Measurements from ENCODE around the gene BFSP1. TPM values are rescaled to one million over a fixed set of nuclear protein-coding genes. Genes with fewer than 3 reads are reported as not detected.

Gene BFSP1
- total and polyA plus RNA-seq, 2 experiments from 2014 or later = 2.7 to 4.9 TPM

- TF ChIP-seq ZNF331 (CRISPR knock-in tag; IDR thresholded peaks at IDR 0.05; ENCODE audit: low read depth) (no peak), CREB1 (CRISPR knock-in tag; IDR thresholded peaks at IDR 0.05; ENCODE audit: low read depth) (no peak)
These were observed 30.9 kb downstream of the BFSP1 start (continued) for GRCh38 chr20:17500271-17500670.

DNA sequence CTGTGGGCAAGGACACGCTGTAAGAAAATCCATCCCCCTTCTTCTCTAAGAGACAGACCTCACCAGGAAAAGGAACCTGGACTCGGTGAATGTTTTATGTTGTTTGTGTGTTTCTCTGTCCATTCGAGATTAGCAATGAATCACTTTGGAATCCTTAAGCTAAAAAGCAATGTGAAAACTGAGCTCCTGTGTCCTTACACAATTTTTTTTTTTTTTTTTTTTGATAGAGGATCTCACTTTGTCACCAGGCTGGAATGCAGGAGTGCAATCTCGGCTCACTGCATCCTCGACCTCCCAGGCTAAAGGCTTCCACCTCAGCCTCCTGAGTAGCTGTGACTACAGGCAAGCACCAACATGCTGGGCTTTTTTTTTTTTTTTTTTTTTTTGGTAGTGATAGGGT is 32.1 kb downstream of the BFSP1 start:
- Histone ChIP-seq H3K4me3 (no peak overlapping the region), H3F3A (replicated peaks; ENCODE audit: low read depth) (no peaks in the 10 kb centered on the region), H3K27ac (ENCODE audit: low read depth) (no peak overlapping the region), H3K36me3 (ENCODE audit: insufficient read depth) (no peaks in the 10 kb centered on the region), H3K79me2 (replicated peaks; ENCODE audit: insufficient read depth) (no peaks in the 10 kb centered on the region), H2AFZ (no peak overlapping the region), H3K9me2 (ENCODE audit: insufficient read depth) (no peaks in the 10 kb centered on the region), H3K4me2 (no peak overlapping the region), H3K4me1 (ENCODE audit: insufficient read depth) (no peaks in the 10 kb centered on the region), H3K27me3 (ENCODE audit: insufficient read depth) (no peaks in the 10 kb centered on the region), H4K20me1 (replicated peaks; ENCODE audit: insufficient read depth) (no peaks in the 10 kb centered on the region)
- H3K27me3 Mint-ChIP-seq (ENCODE audit: insufficient read depth, low read depth, poor library complexity) = peaks cover 10% of the 10 kb centered on the region
- H3K4me3 Mint-ChIP-seq = no peak overlapping the region
- H3K9me3 Mint-ChIP-seq = no peaks in the 10 kb centered on the region
- TF ChIP-seq EZH2 (IDR thresholded peaks at IDR 0.05; ENCODE audit: low read depth, unreplicated experiment) (no peak), ZNF114 (CRISPR knock-in tag; IDR thresholded peaks at IDR 0.05) (no peak), STAT1 (IDR thresholded peaks at IDR 0.05; ENCODE audit: unreplicated experiment) (no peak), ZNF331 (CRISPR knock-in tag; IDR thresholded peaks at IDR 0.05; ENCODE audit: low read depth) (no peak), NANOG (IDR thresholded peaks at IDR 0.05; ENCODE audit: borderline replicate concordance) (no peak), EZH2phosphoT487 (IDR thresholded peaks at IDR 0.05; ENCODE audit: unreplicated experiment) (no peak), POLR2AphosphoS5 (IDR thresholded peaks at IDR 0.05; ENCODE audit: low read depth) (no peak), CTCF (conservative IDR thresholded peaks at IDR 0.05; ENCODE audit: low read depth in 2 of 2) (no peak), JUNB (IDR thresholded peaks at IDR 0.05; ENCODE audit: unreplicated experiment) (no peak), CREB1 (CRISPR knock-in tag; IDR thresholded peaks at IDR 0.05; ENCODE audit: low read depth) (no peak), ZNF462 (CRISPR knock-in tag; IDR thresholded peaks at IDR 0.05) (no peak)
- TF ChIP-seq, protein P1, sequence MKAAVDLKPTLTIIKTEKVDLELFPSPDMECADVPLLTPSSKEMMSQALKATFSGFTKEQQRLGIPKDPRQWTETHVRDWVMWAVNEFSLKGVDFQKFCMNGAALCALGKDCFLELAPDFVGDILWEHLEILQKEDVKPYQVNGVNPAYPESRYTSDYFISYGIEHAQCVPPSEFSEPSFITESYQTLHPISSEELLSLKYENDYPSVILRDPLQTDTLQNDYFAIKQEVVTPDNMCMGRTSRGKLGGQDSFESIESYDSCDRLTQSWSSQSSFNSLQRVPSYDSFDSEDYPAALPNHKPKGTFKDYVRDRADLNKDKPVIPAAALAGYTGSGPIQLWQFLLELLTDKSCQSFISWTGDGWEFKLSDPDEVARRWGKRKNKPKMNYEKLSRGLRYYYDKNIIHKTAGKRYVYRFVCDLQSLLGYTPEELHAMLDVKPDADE (IDR thresholded peaks at IDR 0.05) = no peak
- TF ChIP-seq, protein P2, sequence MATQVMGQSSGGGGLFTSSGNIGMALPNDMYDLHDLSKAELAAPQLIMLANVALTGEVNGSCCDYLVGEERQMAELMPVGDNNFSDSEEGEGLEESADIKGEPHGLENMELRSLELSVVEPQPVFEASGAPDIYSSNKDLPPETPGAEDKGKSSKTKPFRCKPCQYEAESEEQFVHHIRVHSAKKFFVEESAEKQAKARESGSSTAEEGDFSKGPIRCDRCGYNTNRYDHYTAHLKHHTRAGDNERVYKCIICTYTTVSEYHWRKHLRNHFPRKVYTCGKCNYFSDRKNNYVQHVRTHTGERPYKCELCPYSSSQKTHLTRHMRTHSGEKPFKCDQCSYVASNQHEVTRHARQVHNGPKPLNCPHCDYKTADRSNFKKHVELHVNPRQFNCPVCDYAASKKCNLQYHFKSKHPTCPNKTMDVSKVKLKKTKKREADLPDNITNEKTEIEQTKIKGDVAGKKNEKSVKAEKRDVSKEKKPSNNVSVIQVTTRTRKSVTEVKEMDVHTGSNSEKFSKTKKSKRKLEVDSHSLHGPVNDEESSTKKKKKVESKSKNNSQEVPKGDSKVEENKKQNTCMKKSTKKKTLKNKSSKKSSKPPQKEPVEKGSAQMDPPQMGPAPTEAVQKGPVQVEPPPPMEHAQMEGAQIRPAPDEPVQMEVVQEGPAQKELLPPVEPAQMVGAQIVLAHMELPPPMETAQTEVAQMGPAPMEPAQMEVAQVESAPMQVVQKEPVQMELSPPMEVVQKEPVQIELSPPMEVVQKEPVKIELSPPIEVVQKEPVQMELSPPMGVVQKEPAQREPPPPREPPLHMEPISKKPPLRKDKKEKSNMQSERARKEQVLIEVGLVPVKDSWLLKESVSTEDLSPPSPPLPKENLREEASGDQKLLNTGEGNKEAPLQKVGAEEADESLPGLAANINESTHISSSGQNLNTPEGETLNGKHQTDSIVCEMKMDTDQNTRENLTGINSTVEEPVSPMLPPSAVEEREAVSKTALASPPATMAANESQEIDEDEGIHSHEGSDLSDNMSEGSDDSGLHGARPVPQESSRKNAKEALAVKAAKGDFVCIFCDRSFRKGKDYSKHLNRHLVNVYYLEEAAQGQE (IDR thresholded peaks at IDR 0.05; ENCODE audit: unreplicated experiment) = no peak
- peaks cover 11% of the 10 kb centered on the region for H3K4me1 Mint-ChIP-seq
- H3K27ac Mint-ChIP-seq = no peak overlapping the region
- H3K36me3 Mint-ChIP-seq (ENCODE audit: low read depth) = peaks cover 3% of the 10 kb centered on the region; the same call in 1 of the 3 replicates
- ATAC-seq = no peak
- no peak for DNase-seq (ENCODE audit: low spot score)
